ENCODE results near the gene GABRB1. TPM values are rescaled to one million over a fixed set of nuclear protein-coding genes. Genes with fewer than 3 reads are reported as not detected.
"Not testable (repeated sequence)": the region's sequence is repeated elsewhere in the genome, so short reads cannot be mapped to it uniquely, and the experiment has no call there.

GABRB1 gene
- total RNA-seq, 1 donor, result 1.4 TPM

GRCh38 chr4:47372561-47372960 is 341.2 kb downstream of the GABRB1 start:
- no peak overlapping the region for H3K4me3 ChIP-seq (ENCODE audit: low read depth, low read length)
- no peak for DNase-seq (ENCODE audit: low read depth)
- TF ChIP-seq CTCF (IDR thresholded peaks at IDR 0.05; ENCODE audit: insufficient read depth, low read length), result no peak

GRCh38 chr4:47373174-47373573 is 341.8 kb downstream of the GABRB1 start:
- no peak overlapping the region for H3K4me3 ChIP-seq (ENCODE audit: low read depth, low read length)
- no peak for DNase-seq (ENCODE audit: low read depth)
- no peak for TF ChIP-seq CTCF (IDR thresholded peaks at IDR 0.05; ENCODE audit: insufficient read depth, low read length)

GRCh38 chr4:47373709-47374108 is 342.3 kb downstream of the GABRB1 start:
- no peak for DNase-seq (ENCODE audit: low read depth)
- no peak for TF ChIP-seq CTCF (IDR thresholded peaks at IDR 0.05; ENCODE audit: insufficient read depth, low read length)
- no peak overlapping the region for H3K4me3 ChIP-seq (ENCODE audit: low read depth, low read length)

GRCh38 chr4:47374477-47374876 is 343.1 kb downstream of the GABRB1 start:
- no peak for DNase-seq (ENCODE audit: low read depth)
- TF ChIP-seq CTCF (IDR thresholded peaks at IDR 0.05; ENCODE audit: insufficient read depth, low read length), result no peak
- H3K4me3 ChIP-seq (ENCODE audit: low read depth, low read length), result no peak overlapping the region

GRCh38 chr4:47378021-47378530 is 346.7 kb downstream of the GABRB1 start:
- not testable (repeated sequence) for H3K4me3 ChIP-seq (ENCODE audit: low read depth, low read length); DNase-seq (ENCODE audit: low read depth)

- no peak overlapping the region for H3K4me3 ChIP-seq (ENCODE audit: low read depth, low read length)
- DNase-seq (ENCODE audit: low read depth), result no peak
- no peak for TF ChIP-seq CTCF (IDR thresholded peaks at IDR 0.05; ENCODE audit: insufficient read depth, low read length)
These were observed 349.8 kb downstream of the GABRB1 start for GRCh38 chr4:47381172-47381571.

- no peak for TF ChIP-seq CTCF (IDR thresholded peaks at IDR 0.05; ENCODE audit: insufficient read depth, low read length)
- DNase-seq (ENCODE audit: low read depth), result no peak
- no peak overlapping the region for H3K4me3 ChIP-seq (ENCODE audit: low read depth, low read length)
These were observed 351.5 kb downstream of the GABRB1 start for GRCh38 chr4:47382846-47383360.

Measured in fibroblast of the aortic adventitia (primary cell).